HepG2 (cell line): ENCODE results near the gene CLCA1. TPM values are rescaled to one million over a fixed set of nuclear protein-coding genes. Genes with fewer than 3 reads are reported as not detected.

Source experiments
- ATAC-seq: fragments of 200-7000 bp; cut with Tn5 transposase; 3 replicates; pipeline ENCODE4 v1.9.1; 2020; ENCODE audit warnings: mild to moderate bottlenecking, moderate library complexity
- BruUV-seq: library from RNA; stranded (reverse); fragments of 400-500 nt; replicated peaks from 2 replicates; lab custom pipeline; 2021; lab: Mats Ljungman, UMichigan
- CTCF ChIA-PET: fragments of 300-600 bp; formaldehyde crosslinking; extraction: SDS; loops from one replicate; lab custom pipeline; 2021; ENCODE audit warnings: low total read pairs, inconsistent platforms, low intra/inter-chr PET ratio; lab: Yijun Ruan, JAX
- POLR2A ChIA-PET: fragments of 350-600 bp; sonication (Branson Sonifier 250); formaldehyde crosslinking; loops from one replicate; lab custom pipeline; 2020; ENCODE audit warnings: antibody characterized with exemption, inconsistent platforms; lab: Yijun Ruan, JAX
- DNase-seq: peaks from one replicate; pipeline ENCODE4 v3.0.0-alpha.2; 2015; ENCODE audit warnings: low spot score
- FAIRE-seq: peaks from 3 replicates; lab custom pipeline; 2011; peaks lifted over from hg19 to GRCh38; lab: Jason Lieb, UNC
- H2AFZ ChIP-seq: one replicate; pipeline ENCODE4 v1.6.1; 2011; ENCODE audit warnings: low read length, inconsistent platforms
- H3K27ac ChIP-seq: fragments of 300-600 bp; 3 replicates; pipeline ENCODE4 v1.8.0; 2011; ENCODE audit warnings: mixed run types, mild to moderate bottlenecking, mixed read lengths, low read length, inconsistent platforms; ENCODE audit not compliant: insufficient read depth; ENCODE audit errors: extremely low read length
- H3K27me3 ChIP-seq, 2 experiments: fragments of 200-600 bp in 1 of 2; 2 replicates in 1 of 2; 3 replicates in 1 of 2; pipeline versions ENCODE4 v1.6.0 to v1.8.0; 2011; ENCODE audit warnings: low read length in 2 of 2, mild to moderate bottlenecking in 2 of 2, moderate library complexity in 2 of 2, inconsistent platforms in 1 of 2; ENCODE audit not compliant: insufficient read depth in 2 of 2, control insufficient read depth in 1 of 2
- H3K36me3 ChIP-seq, 2 experiments: fragments of 200-600 bp in 1 of 2; replicated peaks in 1 of 2; 2 replicates in 1 of 2; 3 replicates in 1 of 2; pipeline versions ENCODE4 v1.5.1 to v1.8.0; 2011; ENCODE audit warnings: low read length in 2 of 2, inconsistent platforms in 1 of 2; ENCODE audit not compliant: insufficient read depth in 2 of 2, control insufficient read depth in 1 of 2
- H3K4me1 ChIP-seq: 2 replicates; pipeline ENCODE4 v1.5.1; 2012; ENCODE audit warnings: low read length, inconsistent platforms; ENCODE audit not compliant: insufficient read depth
- H3K4me2 ChIP-seq: 2 replicates; pipeline ENCODE4 v1.6.0; 2011; ENCODE audit warnings: low read depth, low read length, inconsistent platforms
- H3K4me3 ChIP-seq, 3 experiments: fragments of 200-600 bp in 1 of 3; sonication (generic), shearing (Covaris generic) in 1 of 3; replicated peaks in 1 of 3; 2 replicates each; pipeline ENCODE4 v1.5.1; 2011 to 2016; ENCODE audit warnings: low read length in 3 of 3, inconsistent platforms in 2 of 3, low read depth in 2 of 3, mild to moderate bottlenecking in 2 of 3, control low read depth in 1 of 3, mixed read lengths in 1 of 3; ENCODE audit not compliant: insufficient read depth in 1 of 3
- H3K79me2 ChIP-seq: one replicate; pipeline ENCODE4 v1.6.1; 2011; ENCODE audit warnings: low read length, inconsistent platforms; ENCODE audit not compliant: insufficient read depth
- H3K9ac ChIP-seq: 2 replicates; pipeline ENCODE4 v1.6.0; 2011; ENCODE audit warnings: mild to moderate bottlenecking, low read depth, low read length, inconsistent platforms; ENCODE audit not compliant: insufficient read depth
- H3K9me3 ChIP-seq: 2 replicates; pipeline ENCODE4 v1.5.1; 2012; ENCODE audit warnings: mild to moderate bottlenecking, low read length
- H4K20me1 ChIP-seq: 2 replicates; pipeline ENCODE4 v1.6.0; 2011; ENCODE audit warnings: inconsistent platforms, mild to moderate bottlenecking, low read length, moderate library complexity; ENCODE audit not compliant: insufficient read depth
- DNMT1 ChIP-seq: sonication (generic); formaldehyde crosslinking; IDR thresholded peaks from 2 replicates; pipeline ENCODE4 v1.5.1; 2020; ENCODE audit warnings: mild to moderate bottlenecking, missing genetic modification reagents
- NAIF1 ChIP-seq: sonication (generic); formaldehyde crosslinking; IDR thresholded peaks from 2 replicates; pipeline ENCODE4 v1.5.0; 2020; ENCODE audit warnings: mild to moderate bottlenecking, missing genetic modification reagents, borderline replicate concordance
- RFX3 ChIP-seq: IDR thresholded peaks from 2 replicates; pipeline ENCODE4 v1.6.1; 2016; ENCODE audit warnings: missing biosample characterization, missing genetic modification reagents
- SAP130 ChIP-seq: IDR thresholded peaks from 2 replicates; pipeline ENCODE4 v1.6.1; 2016; ENCODE audit warnings: low read depth
- SATB2 ChIP-seq: sonication (generic); formaldehyde crosslinking; IDR thresholded peaks from 2 replicates; pipeline ENCODE4 v1.5.0; 2020; ENCODE audit warnings: missing genetic modification reagents
- SMYD3 ChIP-seq: sonication (generic); formaldehyde crosslinking; IDR thresholded peaks from 2 replicates; pipeline ENCODE4 v1.8.1; 2023; ENCODE audit warnings: mild to moderate bottlenecking, missing genetic modification reagents
- SP5 ChIP-seq: IDR thresholded peaks from 2 replicates; pipeline ENCODE4 v1.6.1; 2016; ENCODE audit warnings: low read depth, borderline replicate concordance
- ZFP36L1 ChIP-seq: sonication (generic); formaldehyde crosslinking; IDR thresholded peaks from 2 replicates; pipeline ENCODE4 v1.8.0; 2022; ENCODE audit warnings: mild to moderate bottlenecking, missing genetic modification reagents, moderate library complexity
- ZNF234 ChIP-seq: sonication (generic); formaldehyde crosslinking; conservative IDR thresholded peaks from 2 replicates; pipeline ENCODE4 v1.5.1; 2020; ENCODE audit warnings: mild to moderate bottlenecking, missing genetic modification reagents
- ZNF674 ChIP-seq: sonication (generic); formaldehyde crosslinking; IDR thresholded peaks from 2 replicates; pipeline ENCODE4 v1.5.0; 2020; ENCODE audit warnings: low read depth, mild to moderate bottlenecking, missing genetic modification reagents
- WGBS: methylation state at CpG from one replicate; pipeline ENCODE4 v1.1.6; 2017; ENCODE audit warnings: low lambda C conversion rate; 5-methylcytosine and 5-hydroxymethylcytosine counted together
- in situ Hi-C: cut with HindIII; loops from 2 replicates; pipeline ENCODE4 v1.10.0; 2017; ENCODE audit warnings: low pct_unique_long_range_greater_than_20kb; ENCODE audit not compliant: extremely low pct_ligation_motif_present
- intact Hi-C: fragments of 100-400 bp; cut with micrococcal nuclease; formaldehyde crosslinking; loops from one replicate; pipeline ENCODE4 v1.10.0; 2022; ENCODE audit not compliant: unreplicated experiment
- polyA plus RNA-seq, 8 experiments: library from polyadenylated mRNA; depleted of rRNA in 3 of 8; stranded (reverse) in 7 of 8; unstranded in 1 of 8; fragments of >200 nt; fragmentation: Illumina TruSeq in 4 of 8; extraction: Trizol in 4 of 8; gene quantifications; 2 replicates each; pipeline versions ENCODE4 v1.2.1 to v1.2.3, GENCODE V29; 2011 to 2016; ENCODE audit warnings: low read depth in 4 of 8, missing spikeins in 1 of 8, mixed read lengths in 1 of 8; ENCODE audit not compliant: insufficient read depth in 1 of 8
- total RNA-seq, 5 experiments: library from RNA; depleted of rRNA; stranded (reverse); fragments of >200 nt; fragmentation: Illumina TruSeq; extraction: Trizol; gene quantifications; 2 replicates each; pipeline ENCODE4 v1.2.3, GENCODE V29; 2016; ENCODE audit warnings: low read depth in 1 of 5
- TF ChIP-seq, protein P1 (sequence below): IDR thresholded peaks from 2 replicates; pipeline ENCODE4 v1.6.1; 2016; ENCODE audit warnings: missing compliant biosample characterization, missing genetic modification reagents, borderline replicate concordance
- TF ChIP-seq, protein P2 (sequence below): sonication (generic); formaldehyde crosslinking; IDR thresholded peaks from 2 replicates; pipeline ENCODE4 v1.4.0; 2020; ENCODE audit warnings: missing genetic modification reagents
- TF ChIP-seq, protein P3 (sequence below): sonication (generic); formaldehyde crosslinking; IDR thresholded peaks from 2 replicates; pipeline ENCODE4 v1.4.0; 2020; ENCODE audit warnings: low read depth, mild to moderate bottlenecking, missing genetic modification reagents
- TF ChIP-seq, protein P4 (sequence below): sonication (generic); formaldehyde crosslinking; IDR thresholded peaks from 2 replicates; pipeline ENCODE4 v1.5.0; 2020; ENCODE audit warnings: missing genetic modification reagents
- TF ChIP-seq, protein P5 (sequence below): sonication (generic); formaldehyde crosslinking; IDR thresholded peaks from 2 replicates; pipeline ENCODE4 v1.5.1; 2020; ENCODE audit warnings: missing genetic modification reagents, mild to moderate bottlenecking, borderline replicate concordance

The CLCA1 gene
- total and polyA plus RNA-seq, 2 of the 13 experiments (the other 11 are each of a cell fraction or from before 2014, with no cell fraction given): not detected

DNA sequence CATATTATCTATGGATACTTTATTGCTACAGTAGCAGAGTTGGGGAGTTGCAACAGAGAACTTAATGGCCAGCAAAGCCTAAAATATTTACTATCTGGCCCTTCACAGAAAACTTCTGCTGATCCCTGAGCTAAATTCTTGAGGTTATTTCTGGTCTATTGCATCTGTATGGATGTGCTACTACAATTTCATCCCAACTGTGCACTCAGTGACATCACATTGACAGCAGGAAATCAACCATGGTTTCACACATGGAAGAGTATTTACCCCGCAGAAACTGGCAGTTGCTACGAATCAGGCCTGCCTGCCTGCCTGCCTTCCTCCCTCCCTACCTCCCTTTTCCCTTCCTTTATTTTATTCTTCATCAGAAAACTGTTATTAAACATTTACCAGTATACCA lies 32.7 kb upstream of the CLCA1 start:
- Histone ChIP-seq H3K9ac (no peak overlapping the region), H3K79me2 (no peaks in the 10 kb centered on the region), H3K9me3 (no peaks in the 10 kb centered on the region), H3K4me2 (no peak overlapping the region), H3K4me3 (no peak overlapping the region), H3K36me3 (no peaks in the 10 kb centered on the region), H3K27me3 (no peaks in the 10 kb centered on the region), H2AFZ (no peak overlapping the region), H3K27ac (no peak overlapping the region), H3K4me1 (no peaks in the 10 kb centered on the region)
- FAIRE-seq: no peak
- 0% methylated on average over 2 of the region's 2 CpGs for WGBS
- no TSS peak for BruUV-seq
- CTCF ChIA-PET: no interaction called here
- in situ Hi-C loops: no loop called here
- DNase-seq: no peak
- ATAC-seq: no peak
- TF ChIP-seq NAIF1 (CRISPR knock-in tag) (no peak), ZNF674 (CRISPR knock-in tag) (no peak), RFX3 (no peak), SMYD3 (no peak), SAP130 (CRISPR knock-in tag) (no peak), SP5 (CRISPR knock-in tag) (no peak), ZNF234 (CRISPR knock-in tag) (no peak), DNMT1 (CRISPR knock-in tag) (no peak), ZFP36L1 (no peak), SATB2 (no peak)
- TF ChIP-seq, protein P1, sequence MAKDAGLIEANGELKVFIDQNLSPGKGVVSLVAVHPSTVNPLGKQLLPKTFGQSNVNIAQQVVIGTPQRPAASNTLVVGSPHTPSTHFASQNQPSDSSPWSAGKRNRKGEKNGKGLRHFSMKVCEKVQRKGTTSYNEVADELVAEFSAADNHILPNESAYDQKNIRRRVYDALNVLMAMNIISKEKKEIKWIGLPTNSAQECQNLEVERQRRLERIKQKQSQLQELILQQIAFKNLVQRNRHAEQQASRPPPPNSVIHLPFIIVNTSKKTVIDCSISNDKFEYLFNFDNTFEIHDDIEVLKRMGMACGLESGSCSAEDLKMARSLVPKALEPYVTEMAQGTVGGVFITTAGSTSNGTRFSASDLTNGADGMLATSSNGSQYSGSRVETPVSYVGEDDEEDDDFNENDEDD (CRISPR knock-in tag): no peak
- TF ChIP-seq, protein P2, sequence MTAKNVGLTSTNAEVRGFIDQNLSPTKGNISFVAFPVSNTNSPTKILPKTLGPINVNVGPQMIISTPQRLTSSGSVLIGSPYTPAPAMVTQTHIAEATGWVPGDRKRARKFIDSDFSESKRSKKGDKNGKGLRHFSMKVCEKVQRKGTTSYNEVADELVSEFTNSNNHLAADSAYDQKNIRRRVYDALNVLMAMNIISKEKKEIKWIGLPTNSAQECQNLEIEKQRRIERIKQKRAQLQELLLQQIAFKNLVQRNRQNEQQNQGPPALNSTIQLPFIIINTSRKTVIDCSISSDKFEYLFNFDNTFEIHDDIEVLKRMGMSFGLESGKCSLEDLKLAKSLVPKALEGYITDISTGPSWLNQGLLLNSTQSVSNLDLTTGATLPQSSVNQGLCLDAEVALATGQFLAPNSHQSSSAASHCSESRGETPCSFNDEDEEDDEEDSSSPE: no peak
- TF ChIP-seq, protein P3, sequence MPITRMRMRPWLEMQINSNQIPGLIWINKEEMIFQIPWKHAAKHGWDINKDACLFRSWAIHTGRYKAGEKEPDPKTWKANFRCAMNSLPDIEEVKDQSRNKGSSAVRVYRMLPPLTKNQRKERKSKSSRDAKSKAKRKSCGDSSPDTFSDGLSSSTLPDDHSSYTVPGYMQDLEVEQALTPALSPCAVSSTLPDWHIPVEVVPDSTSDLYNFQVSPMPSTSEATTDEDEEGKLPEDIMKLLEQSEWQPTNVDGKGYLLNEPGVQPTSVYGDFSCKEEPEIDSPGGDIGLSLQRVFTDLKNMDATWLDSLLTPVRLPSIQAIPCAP (CRISPR knock-in tag): no peak
- TF ChIP-seq, protein P4, sequence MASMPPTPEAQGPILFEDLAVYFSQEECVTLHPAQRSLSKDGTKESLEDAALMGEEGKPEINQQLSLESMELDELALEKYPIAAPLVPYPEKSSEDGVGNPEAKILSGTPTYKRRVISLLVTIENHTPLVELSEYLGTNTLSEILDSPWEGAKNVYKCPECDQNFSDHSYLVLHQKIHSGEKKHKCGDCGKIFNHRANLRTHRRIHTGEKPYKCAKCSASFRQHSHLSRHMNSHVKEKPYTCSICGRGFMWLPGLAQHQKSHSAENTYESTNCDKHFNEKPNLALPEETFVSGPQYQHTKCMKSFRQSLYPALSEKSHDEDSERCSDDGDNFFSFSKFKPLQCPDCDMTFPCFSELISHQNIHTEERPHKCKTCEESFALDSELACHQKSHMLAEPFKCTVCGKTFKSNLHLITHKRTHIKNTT: no peak
- TF ChIP-seq, protein P5, sequence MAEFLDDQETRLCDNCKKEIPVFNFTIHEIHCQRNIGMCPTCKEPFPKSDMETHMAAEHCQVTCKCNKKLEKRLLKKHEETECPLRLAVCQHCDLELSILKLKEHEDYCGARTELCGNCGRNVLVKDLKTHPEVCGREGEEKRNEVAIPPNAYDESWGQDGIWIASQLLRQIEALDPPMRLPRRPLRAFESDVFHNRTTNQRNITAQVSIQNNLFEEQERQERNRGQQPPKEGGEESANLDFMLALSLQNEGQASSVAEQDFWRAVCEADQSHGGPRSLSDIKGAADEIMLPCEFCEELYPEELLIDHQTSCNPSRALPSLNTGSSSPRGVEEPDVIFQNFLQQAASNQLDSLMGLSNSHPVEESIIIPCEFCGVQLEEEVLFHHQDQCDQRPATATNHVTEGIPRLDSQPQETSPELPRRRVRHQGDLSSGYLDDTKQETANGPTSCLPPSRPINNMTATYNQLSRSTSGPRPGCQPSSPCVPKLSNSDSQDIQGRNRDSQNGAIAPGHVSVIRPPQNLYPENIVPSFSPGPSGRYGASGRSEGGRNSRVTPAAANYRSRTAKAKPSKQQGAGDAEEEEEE (CRISPR knock-in tag): no peak
- TF ChIP-seq, all 625 proteins: peak for 0
- intact Hi-C loops: no loop called here
- no peaks in the 10 kb centered on the region for H4K20me1 ChIP-seq
- POLR2A ChIA-PET: no interaction called here
